Measurements from ENCODE around the gene SLC26A9.

DNA sequence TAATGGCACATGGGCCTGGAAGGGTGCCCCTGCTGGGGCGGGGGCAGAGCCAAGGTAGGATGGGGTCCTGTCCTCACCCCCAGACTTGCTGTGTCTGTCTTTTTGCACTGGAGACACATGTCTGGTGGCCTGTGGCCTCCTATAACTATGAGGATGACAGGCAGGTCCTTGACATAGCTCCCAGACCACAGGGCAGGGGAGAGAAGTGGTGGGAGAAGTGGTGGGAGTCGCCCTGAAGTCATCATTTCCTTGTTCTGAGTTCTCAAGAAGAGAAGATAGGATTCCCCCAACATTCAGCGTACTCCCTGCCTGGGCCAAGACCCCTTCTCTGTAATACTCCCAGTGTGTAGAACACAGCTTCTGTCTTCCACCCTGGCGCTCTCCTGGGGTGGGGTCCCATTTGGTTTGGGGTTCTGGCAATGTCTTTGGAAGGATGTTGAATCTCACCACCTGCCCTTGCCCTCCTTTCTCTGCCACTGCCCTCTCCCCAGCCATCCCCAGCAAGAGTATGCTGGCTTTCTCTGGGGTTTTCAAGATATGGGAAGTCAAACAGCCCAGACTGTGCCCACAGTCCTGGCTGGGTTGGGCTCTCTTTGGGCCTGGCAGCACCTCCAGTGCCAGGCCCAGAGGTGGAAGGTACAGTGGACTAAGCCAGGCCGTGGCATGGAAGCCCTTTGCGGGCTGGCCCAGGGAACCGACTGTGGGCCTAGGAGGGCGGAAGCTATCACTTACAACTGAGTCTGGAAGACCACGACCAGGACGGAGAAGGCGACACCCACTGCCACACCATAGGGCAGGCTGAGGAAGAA lies 19.4 kb downstream of the SLC26A9 start:
- TF ChIP-seq, protein P1, sequence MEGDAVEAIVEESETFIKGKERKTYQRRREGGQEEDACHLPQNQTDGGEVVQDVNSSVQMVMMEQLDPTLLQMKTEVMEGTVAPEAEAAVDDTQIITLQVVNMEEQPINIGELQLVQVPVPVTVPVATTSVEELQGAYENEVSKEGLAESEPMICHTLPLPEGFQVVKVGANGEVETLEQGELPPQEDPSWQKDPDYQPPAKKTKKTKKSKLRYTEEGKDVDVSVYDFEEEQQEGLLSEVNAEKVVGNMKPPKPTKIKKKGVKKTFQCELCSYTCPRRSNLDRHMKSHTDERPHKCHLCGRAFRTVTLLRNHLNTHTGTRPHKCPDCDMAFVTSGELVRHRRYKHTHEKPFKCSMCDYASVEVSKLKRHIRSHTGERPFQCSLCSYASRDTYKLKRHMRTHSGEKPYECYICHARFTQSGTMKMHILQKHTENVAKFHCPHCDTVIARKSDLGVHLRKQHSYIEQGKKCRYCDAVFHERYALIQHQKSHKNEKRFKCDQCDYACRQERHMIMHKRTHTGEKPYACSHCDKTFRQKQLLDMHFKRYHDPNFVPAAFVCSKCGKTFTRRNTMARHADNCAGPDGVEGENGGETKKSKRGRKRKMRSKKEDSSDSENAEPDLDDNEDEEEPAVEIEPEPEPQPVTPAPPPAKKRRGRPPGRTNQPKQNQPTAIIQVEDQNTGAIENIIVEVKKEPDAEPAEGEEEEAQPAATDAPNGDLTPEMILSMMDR (IDR thresholded peaks at IDR 0.05; ENCODE audit: borderline replicate concordance, extremely low read depth, low read length, poor library complexity, severe bottlenecking), result no peak
- TF ChIP-seq EZH2 (IDR thresholded peaks at IDR 0.05; ENCODE audit: borderline replicate concordance, low read depth, low read length, severe bottlenecking), result no peak

All from DND-41 (cell line).